HUES48 (cell line): ENCODE measurements around the gene MARCHF2.

Experiments
- H3K27ac ChIP-seq: one replicate; pipeline ENCODE4 v1.7.0; 2013; ENCODE audit warnings: low read depth, low read length, inconsistent platforms
- H3K27me3 ChIP-seq: 2 replicates; pipeline ENCODE4 v1.6.1; 2013; ENCODE audit warnings: mild to moderate bottlenecking, low read length; ENCODE audit not compliant: control insufficient read depth, insufficient read depth
- H3K36me3 ChIP-seq: 2 replicates; pipeline ENCODE4 v1.6.1; 2013; ENCODE audit warnings: low read length; ENCODE audit not compliant: control insufficient read depth, insufficient read depth
- H3K4me1 ChIP-seq: 2 replicates; pipeline ENCODE4 v1.6.1; 2013; ENCODE audit warnings: mild to moderate bottlenecking, low read length; ENCODE audit not compliant: control insufficient read depth, insufficient read depth
- H3K4me3 ChIP-seq: 2 replicates; pipeline ENCODE4 v1.5.1; 2013; ENCODE audit warnings: mild to moderate bottlenecking, low read depth, low read length
- H3K9ac ChIP-seq: 2 replicates; pipeline ENCODE4 v1.6.1; 2013; ENCODE audit warnings: mild to moderate bottlenecking, low read depth, low read length, moderate library complexity
- H3K9me3 ChIP-seq: 2 replicates; pipeline ENCODE4 v1.6.1; 2013; ENCODE audit warnings: low read length; ENCODE audit not compliant: control insufficient read depth, insufficient read depth

MARCHF2 gene

DNA sequence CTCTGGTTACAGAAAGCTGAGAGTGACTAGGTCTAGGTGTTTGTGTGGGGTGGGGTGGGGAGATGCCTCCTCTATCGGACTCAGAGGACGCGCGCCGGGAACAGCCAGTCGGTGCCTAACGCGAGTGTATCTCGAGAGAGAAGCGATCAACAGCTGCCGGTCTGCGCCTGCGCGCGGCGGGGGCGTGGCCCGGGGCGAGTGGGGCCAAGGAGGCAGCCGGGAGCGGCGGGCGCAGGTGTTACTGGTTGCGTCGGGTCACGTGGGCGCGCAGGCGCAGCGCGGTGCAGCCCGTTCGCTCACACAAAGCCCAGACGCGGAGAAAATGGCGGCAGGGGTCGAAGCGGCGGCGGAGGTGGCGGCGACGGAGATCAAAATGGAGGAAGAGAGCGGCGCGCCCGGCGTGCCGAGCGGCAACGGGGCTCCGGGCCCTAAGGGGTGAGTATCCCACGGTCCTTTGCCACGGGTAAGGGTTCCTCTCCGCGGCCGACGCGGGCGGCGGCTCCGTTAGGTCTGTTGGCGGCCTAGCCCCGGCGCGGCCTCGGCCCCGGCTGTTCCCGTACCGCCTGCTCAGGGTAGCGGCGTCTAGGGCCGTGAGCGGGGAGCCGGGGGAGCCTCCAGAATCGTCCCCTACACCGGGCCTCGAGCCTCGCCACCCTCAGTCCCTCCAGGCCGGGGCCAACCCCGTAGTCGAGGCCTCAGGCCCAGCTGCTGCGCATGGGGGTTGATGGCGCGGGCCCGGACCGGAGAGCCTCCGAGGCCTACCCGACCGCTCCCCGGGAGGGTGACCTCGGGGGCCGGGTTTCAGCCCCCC is 31.8 kb downstream of the MARCHF2 start, which contains the start of gene HNRNPM:
TSS of gene HNRNPM (plus strand) at position 299 of the 811 bp plus-strand sequence. CDS start at position 323, 24 bp downstream.
- Histone ChIP-seq H3K27ac (peak within 1 kb of the TSS; percentile 93), H3K27me3 (no peaks in the 10 kb centered on the region), H3K4me3 (peak within 1 kb of the TSS; percentile 92), H3K36me3 (peaks cover 16% of the 10 kb centered on the region), H3K9ac (peak within 1 kb of the TSS; percentile 100), H3K4me1 (peaks cover 35% of the 10 kb centered on the region), H3K9me3 (no peaks in the 10 kb centered on the region)

DNA sequence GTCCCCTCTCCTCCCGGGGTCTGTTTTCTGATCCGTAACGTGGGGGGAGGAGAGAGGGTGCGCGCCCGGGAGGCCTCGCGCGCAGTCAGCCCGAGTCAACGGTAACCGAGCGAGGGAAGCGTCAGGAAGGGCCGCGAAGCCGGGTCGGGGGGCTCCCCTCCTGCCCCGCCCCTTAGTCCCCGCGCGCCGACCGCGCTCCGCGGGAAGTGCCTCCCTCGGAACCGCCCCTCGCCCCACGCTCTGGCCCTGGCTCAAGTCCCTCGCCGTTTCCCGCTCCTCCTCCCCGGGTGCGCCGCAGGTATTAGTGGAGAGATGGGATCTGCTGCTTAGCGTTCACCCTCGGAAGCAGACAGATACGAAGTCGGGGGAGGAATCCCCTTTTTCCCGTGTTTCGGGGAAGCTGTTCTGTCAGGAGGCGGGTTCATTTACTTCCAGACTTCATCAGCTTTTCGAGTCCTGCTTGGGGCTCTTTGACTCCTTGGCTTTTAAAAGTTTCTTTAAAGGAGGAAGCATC is 32.4 kb downstream of the MARCHF2 start:
- H3K9ac ChIP-seq = peak overlapping the region; percentile 100
- no peaks in the 10 kb centered on the region for H3K27me3 ChIP-seq
- H3K4me1 ChIP-seq = peaks cover 40% of the 10 kb centered on the region
- H3K4me3 ChIP-seq = peak overlapping the region; percentile 92
- H3K36me3 ChIP-seq = peaks cover 16% of the 10 kb centered on the region
- no peaks in the 10 kb centered on the region for H3K9me3 ChIP-seq
- peak overlapping the region; percentile 93 for H3K27ac ChIP-seq

DNA sequence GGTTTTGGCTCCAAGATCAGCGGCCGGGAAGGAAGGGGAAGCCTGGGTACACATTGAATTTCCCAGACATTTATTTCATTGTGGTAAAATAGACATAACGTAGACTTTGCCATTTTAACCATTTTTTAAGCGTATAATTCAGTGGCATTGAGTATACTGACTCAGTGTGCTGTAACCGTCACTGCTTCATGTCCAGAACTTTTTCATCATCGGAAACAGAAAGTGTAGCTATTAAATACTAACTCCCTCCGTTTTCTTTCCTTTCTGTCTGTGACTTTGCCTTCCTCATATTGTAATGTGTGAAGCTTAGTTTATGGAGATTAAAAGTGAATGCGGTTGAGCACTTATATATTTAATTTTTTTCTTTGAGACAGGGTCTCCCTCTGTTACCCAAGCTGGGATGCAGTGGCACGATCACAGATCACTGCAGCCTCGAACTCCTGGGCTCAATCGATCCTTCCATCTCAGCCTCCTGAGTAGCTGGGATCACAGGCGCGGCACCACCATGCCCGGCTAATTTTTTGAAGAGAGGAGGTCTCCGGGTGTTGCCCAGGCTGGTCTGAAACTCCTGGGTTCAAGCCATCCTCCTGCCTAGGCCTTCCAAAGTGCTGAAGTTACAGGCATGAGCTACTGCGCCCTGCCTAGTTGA is 33.1 kb downstream of the MARCHF2 start:
- Histone ChIP-seq H3K27ac (peak overlapping the region; percentile 93), H3K4me3 (peak overlapping the region; percentile 92), H3K9me3 (no peaks in the 10 kb centered on the region), H3K27me3 (no peaks in the 10 kb centered on the region), H3K36me3 (peaks cover 16% of the 10 kb centered on the region), H3K9ac (peak overlapping the region; percentile 100), H3K4me1 (peaks cover 40% of the 10 kb centered on the region)

DNA sequence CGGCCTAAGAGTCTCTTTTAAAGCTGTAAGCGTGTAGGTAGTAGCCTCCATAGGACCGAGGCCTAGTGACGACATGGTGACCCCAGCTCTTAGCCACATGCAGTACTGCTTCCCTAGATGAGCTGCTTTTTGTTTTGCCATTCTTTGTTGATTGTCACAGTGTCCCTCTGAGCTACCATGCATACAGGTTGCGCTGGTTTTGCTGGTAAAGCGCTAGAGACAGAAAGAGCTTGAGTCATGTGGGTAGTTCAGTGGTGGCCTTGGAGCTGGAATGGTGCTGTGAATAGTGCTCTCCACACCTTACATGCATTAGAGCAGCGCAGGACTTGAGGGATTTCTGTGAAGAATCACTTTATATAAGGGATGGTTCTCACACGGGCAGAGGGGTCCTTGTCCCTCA is 36.7 kb downstream of the MARCHF2 start:
- H3K4me3 ChIP-seq = peak overlapping the region; percentile 9; the same call in 1 of the 2 replicates

DNA sequence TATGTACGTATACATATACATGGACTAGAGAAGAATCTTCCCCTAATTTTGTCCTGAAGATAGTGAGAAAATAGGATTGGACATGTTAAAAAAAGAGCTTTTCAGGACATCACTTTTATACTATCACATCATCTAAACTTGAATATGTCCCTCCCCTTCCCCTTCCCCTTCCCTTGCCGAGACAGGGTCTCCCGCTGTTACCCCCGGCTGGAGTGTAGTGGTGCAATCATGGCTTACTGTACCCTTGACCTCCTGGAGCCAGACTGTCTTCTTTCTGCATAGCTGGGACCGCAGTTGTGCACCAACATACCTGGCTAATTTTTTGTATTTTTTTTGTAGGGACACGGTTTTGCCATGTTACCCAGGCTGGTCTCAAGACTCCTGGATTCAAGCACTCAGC is 38.3 kb downstream of the MARCHF2 start:
- peaks cover 60% of the 10 kb centered on the region for H3K4me1 ChIP-seq
- H3K4me3 ChIP-seq = no peak overlapping the region
- H3K27me3 ChIP-seq = no peaks in the 10 kb centered on the region
- no peaks in the 10 kb centered on the region for H3K9me3 ChIP-seq
- H3K9ac ChIP-seq = no peak overlapping the region
- peak overlapping the region; percentile 44 for H3K27ac ChIP-seq
- H3K36me3 ChIP-seq = peaks cover 58% of the 10 kb centered on the region

More for the DNA sequence above, 36.7 kb downstream of the MARCHF2 start:
- Histone ChIP-seq H3K27me3 (no peaks in the 10 kb centered on the region), H3K9ac (no peak overlapping the region), H3K27ac (peak overlapping the region; percentile 44), H3K9me3 (no peaks in the 10 kb centered on the region), H3K4me1 (peaks cover 52% of the 10 kb centered on the region), H3K36me3 (peaks cover 43% of the 10 kb centered on the region)

DNA sequence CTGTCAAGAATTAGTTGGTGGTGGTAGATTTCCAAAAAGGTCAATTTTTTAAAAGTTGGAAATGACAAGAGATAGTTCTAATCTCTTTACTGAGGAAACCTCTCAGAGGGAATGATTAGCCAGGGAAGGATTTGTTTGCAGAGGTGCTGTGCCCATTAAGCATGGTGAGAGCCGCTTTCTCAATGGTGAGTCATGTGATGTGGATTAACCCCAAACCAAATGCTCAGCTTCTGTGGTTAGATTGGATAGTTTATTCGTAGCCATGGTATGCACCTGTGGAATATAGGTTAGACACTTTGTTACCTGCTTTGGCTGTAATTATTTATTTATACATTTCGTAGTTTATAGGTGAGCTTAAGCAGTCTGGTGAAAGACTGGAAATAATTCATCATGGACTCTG is 38.8 kb downstream of the MARCHF2 start:
- Histone ChIP-seq H3K4me1 (peaks cover 60% of the 10 kb centered on the region), H3K4me3 (no peak overlapping the region), H3K27ac (peak overlapping the region; percentile 44), H3K9ac (no peak overlapping the region), H3K9me3 (no peaks in the 10 kb centered on the region), H3K36me3 (peaks cover 58% of the 10 kb centered on the region), H3K27me3 (no peaks in the 10 kb centered on the region)

DNA sequence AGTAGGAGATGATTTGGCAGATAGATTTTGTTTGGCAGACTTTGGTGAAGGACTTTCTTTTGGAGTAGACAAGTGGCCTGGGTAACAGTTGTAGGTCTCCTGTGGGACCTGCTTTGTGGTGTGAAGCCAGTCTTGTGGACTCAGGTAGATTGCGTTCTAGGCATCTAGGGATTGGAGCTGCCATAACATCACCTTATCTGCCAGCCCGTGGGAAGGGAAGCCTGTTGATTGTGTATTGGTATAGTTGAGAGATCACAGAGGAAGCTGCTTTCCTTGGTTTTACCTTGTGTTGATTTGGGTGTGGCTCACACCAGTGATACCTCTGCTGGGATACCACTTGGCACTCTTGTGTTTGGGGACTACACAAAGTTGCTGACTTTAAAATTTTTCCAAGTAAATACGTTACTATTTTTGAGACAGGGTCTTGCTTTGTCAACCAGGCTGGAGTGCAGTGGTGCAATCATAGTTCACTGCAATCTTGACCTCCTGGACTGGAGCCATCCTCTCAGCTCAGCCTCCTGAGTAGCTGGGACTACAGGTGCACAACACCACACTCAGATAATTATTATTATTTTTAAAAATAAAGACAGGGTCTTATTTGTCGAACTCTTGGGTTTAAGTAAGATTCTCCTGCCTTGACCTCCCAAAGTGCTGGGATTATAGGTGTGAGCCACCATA is 39.5 kb downstream of the MARCHF2 start:
- Histone ChIP-seq H3K9ac (no peak overlapping the region), H3K4me3 (no peak overlapping the region), H3K27me3 (no peaks in the 10 kb centered on the region), H3K36me3 (peaks cover 60% of the 10 kb centered on the region), H3K4me1 (peaks cover 59% of the 10 kb centered on the region), H3K9me3 (no peaks in the 10 kb centered on the region), H3K27ac (peak overlapping the region; percentile 7)

DNA sequence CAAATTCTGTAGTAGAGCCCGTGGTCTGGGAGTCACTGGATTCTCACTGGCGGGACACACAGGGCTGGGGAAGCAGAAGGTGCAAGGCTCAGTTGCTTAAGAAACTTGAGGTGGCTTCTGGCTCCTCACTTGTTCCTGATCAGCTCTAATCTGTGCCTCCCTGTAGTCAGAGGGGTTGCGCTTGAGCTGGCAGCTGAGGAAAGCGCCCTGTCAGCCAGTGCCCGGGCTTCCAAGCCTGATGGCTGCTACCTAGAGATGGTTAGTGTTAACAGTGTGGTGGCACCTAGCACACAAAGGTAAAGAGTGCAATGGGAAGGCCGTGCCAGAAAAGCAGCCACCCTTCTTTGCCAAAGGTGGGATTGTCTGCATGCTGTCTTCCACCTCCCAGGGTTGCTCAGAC is 40.5 kb downstream of the MARCHF2 start:
- peaks cover 63% of the 10 kb centered on the region for H3K4me1 ChIP-seq
- H3K4me3 ChIP-seq = no peak overlapping the region
- no peaks in the 10 kb centered on the region for H3K27me3 ChIP-seq
- H3K27ac ChIP-seq = no peak overlapping the region
- peaks cover 65% of the 10 kb centered on the region for H3K36me3 ChIP-seq
- no peaks in the 10 kb centered on the region for H3K9me3 ChIP-seq
- H3K9ac ChIP-seq = no peak overlapping the region

DNA sequence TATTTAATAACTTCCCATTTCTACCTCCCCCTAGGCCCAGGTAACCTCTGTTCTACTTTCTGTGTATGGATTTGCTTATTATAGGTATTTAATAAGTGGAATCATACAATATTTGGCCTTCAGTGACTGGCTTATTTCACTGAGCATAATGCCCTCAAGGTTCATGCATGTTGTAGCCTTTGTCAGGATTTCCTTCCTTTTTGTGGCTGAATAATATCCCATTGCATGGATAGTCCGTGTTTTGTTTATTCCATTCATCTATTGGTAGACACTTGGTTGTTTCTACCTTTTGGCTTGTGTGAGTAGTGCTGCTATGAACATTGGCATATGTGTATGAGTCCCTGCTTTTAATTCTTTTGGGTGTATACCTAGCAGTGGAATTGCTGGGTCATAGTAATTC is 41.1 kb downstream of the MARCHF2 start:
- peaks cover 70% of the 10 kb centered on the region for H3K36me3 ChIP-seq
- no peaks in the 10 kb centered on the region for H3K27me3 ChIP-seq

DNA sequence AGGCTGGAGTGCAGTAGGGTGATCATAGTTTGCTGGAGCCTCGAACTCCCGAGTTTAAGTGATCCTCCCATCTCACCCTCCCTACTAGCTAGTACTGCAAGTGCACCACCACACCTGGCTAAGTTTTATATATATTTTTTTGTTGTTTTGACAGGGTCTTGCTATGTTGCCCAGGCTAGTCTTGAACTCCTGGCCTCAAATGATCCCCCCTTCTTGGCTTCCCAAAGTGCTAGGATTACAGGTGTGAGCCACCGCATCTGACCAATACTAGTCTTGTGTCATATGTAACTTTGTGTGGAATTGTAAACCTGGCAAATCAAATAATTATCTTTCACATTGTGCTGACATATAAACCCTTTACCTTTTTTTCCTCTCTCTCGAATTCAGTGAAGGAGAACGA is 41.9 kb downstream of the MARCHF2 start:
- Histone ChIP-seq H3K9me3 (no peaks in the 10 kb centered on the region), H3K36me3 (peaks cover 78% of the 10 kb centered on the region), H3K4me1 (peaks cover 65% of the 10 kb centered on the region)

More for the DNA sequence above, 41.1 kb downstream of the MARCHF2 start:
- no peak overlapping the region for H3K27ac ChIP-seq
- no peak overlapping the region for H3K4me3 ChIP-seq
- no peaks in the 10 kb centered on the region for H3K9me3 ChIP-seq
- H3K9ac ChIP-seq = no peak overlapping the region
- peaks cover 63% of the 10 kb centered on the region for H3K4me1 ChIP-seq

More for the DNA sequence above, 41.9 kb downstream of the MARCHF2 start:
- H3K27ac ChIP-seq = no peak overlapping the region
- H3K4me3 ChIP-seq = no peak overlapping the region
- no peaks in the 10 kb centered on the region for H3K27me3 ChIP-seq
- no peak overlapping the region for H3K9ac ChIP-seq
